ENCODE results near the gene TYW1. TPM values are rescaled to one million over a fixed set of nuclear protein-coding genes. Genes with fewer than 3 reads are reported as not detected.
"Not testable (repeated sequence)": the region's sequence is repeated elsewhere in the genome, so short reads cannot be mapped to it uniquely, and the experiment has no call there.

TYW1 gene
- total and polyA plus RNA-seq, 2 of the 4 experiments (the other 2 are of a cell fraction): 10.7 to 23.7 TPM

GRCh38 chr7:67091053-67091452, 94.4 kb downstream of the TYW1 start:
- H3K4me2 ChIP-seq (ENCODE audit: low read depth, low read length); intact Hi-C loops (cut with micrococcal nuclease): not testable (repeated sequence)
- WGBS, 2 experiments (ENCODE audit: extremely low coverage in 2 of 2, insufficient read length in 1 of 2): no CpG with 5 or more reads among the region's 2 CpGs

More at GRCh38 chr7:67091053-67091452, 94.4 kb downstream of the TYW1 start:
- H2BK5ac ChIP-seq (ENCODE audit: low read depth, low read length, poor library complexity, severe bottlenecking); H3K14ac ChIP-seq (replicated peaks; ENCODE audit: low read depth, low read length); H2AK5ac ChIP-seq (ENCODE audit: low read depth, low read length); H3K4ac ChIP-seq (ENCODE audit: low read depth, low read length); H3K56ac ChIP-seq (ENCODE audit: extremely low read depth, insufficient read depth, low read length); H3K36me3 ChIP-seq (ENCODE audit: control insufficient read depth, insufficient read depth, low read length); dilution Hi-C loops (cut with HindIII; ENCODE audit: low sequenced_read_pairs, unreplicated experiment); CTCF ChIA-PET; H2AFZ ChIP-seq (replicated peaks; ENCODE audit: low read length, poor library complexity); DNase-seq; POLR2A ChIA-PET (ENCODE audit: unreplicated experiment); H3K9ac ChIP-seq (ENCODE audit: low read depth, low read length); H4K91ac ChIP-seq (ENCODE audit: insufficient read depth, low read depth, low read length); H4K5ac ChIP-seq (ENCODE audit: low read depth, low read length); H3K9me3 ChIP-seq (ENCODE audit: control insufficient read depth, insufficient read depth, low read length); BruUV-seq (replicated peaks); H3K9me1 ChIP-seq (ENCODE audit: insufficient read depth, low read length); H3K18ac ChIP-seq (ENCODE audit: low read depth, low read length); H3K4me1 ChIP-seq (ENCODE audit: control insufficient read depth, insufficient read depth, low read length); H3K4me3 ChIP-seq (ENCODE audit: insufficient read depth, low read depth, low read length); H2BK20ac ChIP-seq (ENCODE audit: low read depth, low read length); H3K23ac ChIP-seq (ENCODE audit: low read depth, low read length); H4K20me1 ChIP-seq (ENCODE audit: insufficient read depth, low read length); H3K27ac ChIP-seq (ENCODE audit: insufficient read depth, low read length); H2BK15ac ChIP-seq (ENCODE audit: low read depth, low read length); H3K27me3 ChIP-seq (ENCODE audit: control insufficient read depth, insufficient read depth, low read length); in situ Hi-C loops (cut with MboI; ENCODE audit: low sequenced_read_pairs); H2BK120ac ChIP-seq (ENCODE audit: low read depth, low read length); ATAC-seq (ENCODE audit: low read depth); H2AK9ac ChIP-seq (replicated peaks; ENCODE audit: low read depth, low read length, poor library complexity); H3K79me1 ChIP-seq (ENCODE audit: low read depth in 1 of 2, low read length in 2 of 2); H4K8ac ChIP-seq (ENCODE audit: low read depth in 2 of 2, low read length in 2 of 2): not testable (repeated sequence)
